Stimulated activated naive CD4-positive, alpha-beta T cell (primary cell): Measurements from ENCODE around the gene ADGRG1.

Experiments used
- DNase-seq, 6 experiments: peaks; one replicate each; lab custom pipeline; 2025; lab: John Stamatoyannopoulos, UW

ADGRG1 gene

GRCh38 chr16:57635266-57636097 is 7.1 kb downstream of the ADGRG1 start:
- no peak for DNase-seq

DNA sequence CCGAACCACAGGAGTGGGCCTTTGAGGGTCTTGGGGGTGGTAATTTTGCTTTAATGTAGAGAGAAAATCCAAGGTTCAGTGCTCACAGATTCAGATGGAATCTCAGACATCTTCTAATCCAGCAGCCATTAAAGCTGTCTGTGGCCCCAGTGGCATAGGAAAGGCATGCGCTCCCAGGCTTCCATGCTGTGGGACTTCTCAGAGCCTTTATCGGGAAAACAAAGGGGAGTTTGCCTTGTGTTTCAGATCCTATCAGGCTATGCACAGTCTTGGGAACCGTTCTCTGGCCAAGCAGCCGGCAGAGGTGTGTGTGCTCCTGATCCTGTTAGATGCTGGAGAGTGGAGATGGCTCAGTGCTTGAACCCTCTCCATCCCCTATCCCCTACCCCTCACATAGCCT is 7.8 kb downstream of the ADGRG1 start:
- DNase-seq, result no peak

DNA sequence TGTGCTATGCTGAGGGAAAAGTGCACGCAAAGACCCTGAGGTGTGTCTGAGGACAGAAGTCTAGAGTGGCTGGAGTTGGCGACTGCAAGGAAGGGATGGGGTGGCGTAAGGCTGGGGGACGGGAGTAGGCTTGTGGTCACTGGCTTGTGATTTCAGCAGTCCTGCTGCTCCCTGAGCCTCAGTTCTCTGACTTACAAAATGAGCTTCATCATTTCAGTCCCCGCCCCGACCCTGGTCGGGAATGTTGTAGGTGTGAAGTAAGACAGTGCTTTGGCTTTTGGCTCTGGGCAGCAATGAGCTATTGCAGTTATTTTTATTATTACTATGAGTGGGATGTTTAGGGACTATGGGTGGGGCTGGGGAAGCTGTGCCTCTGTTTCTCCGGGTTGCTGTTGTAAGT is 8.6 kb downstream of the ADGRG1 start:
- DNase-seq, result no peak

GRCh38 chr16:57637424-57637823 is 9.0 kb downstream of the ADGRG1 start:
- no peak for DNase-seq

DNA sequence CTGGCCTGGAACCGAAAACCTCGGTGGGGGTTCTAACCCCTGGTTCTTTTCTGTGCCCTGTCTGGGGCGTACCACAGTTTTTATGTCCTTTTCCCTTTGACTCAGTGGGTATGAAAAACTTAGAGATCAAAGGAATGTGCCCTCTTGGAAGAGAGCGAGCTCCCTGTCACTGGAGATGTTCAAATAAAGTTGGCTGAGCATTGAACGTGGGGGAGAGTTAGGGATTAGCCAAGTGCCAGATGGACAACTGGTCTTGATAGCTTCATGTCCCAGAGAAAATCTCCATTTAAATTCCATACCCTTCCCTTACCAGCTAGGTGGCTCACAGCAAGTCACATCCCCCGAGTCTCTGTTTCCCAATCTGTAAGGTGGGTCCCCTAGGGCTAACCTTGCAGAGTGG is 9.5 kb downstream of the ADGRG1 start:
- no peak for DNase-seq

DNA sequence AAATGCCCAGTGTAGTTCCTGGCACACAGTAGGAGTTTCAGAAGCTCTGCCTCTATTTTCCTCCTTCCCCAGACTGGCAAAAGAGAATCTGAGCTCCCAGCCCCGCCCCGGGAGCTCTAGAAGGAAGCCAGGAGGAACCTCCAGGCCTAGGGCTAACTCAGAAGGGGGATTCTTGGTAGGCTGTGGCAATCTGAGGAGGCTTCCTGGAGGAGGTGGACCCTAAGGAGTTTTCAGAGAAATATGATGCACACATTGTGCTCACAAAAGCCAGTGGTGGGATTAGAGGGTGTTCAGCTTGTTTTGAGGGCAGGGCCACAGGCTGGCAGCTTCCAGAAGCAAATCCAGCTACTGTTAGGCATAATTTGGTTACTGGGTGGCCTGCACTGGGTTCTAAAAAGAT is 10.0 kb downstream of the ADGRG1 start:
- no peak for DNase-seq

DNA sequence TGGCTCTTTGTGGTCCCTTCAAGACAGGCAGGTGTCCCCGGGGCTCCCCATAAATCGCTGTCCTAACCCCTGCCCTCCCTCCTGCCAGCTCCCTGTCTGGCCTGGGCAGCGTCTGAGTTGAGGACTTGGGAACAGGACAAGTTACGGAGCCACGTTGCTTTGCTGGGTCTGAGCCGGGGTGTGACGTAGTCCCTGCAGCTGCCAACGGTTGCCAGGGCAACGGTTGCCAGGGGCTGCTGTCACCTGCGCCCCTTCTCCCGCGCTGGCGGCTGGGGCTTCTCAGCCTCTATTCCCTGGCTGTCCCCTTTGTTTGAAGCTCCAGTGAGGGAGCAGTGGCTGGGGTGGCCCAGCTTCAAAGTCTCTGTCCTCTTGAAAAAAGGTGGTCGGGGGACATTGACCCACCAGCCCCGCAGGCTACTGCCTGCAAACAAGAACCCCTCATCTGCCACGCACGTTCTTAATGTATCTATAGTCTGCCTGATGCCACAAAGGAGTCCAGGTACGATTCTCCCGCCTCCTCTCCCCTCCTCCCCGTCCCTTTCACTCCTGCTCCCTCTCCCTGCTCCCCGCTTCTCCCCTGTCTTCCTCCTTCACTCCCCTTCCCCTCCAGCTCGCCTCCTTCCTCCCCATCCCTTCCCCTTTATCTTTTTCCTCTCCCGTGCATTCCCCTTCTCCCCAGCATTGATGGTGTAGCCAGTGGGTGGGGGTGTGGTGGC is 10.9 kb downstream of the ADGRG1 start:
- DNase-seq, result peak in 5 of 6 experiments; percentile 5 to 27 (median 9)

DNA sequence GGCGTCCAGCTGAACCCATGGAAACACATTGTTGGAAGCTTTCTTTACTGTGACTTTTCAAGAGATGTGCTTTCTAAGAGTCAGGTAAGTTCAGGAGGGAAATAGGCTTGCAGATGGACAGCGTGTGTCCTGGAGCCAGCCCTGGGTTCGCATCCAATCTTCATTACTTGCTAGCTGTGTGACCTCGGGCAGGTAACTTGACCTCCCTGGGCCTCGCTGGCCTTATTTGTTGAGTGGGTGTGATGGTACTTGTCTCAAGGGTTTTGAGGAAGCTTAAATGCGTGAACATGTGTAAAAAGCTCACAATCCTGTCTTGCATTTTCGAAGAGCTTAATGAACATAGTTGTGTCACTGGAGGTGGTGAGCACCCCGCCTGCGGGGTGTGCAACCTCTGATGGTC is 11.8 kb downstream of the ADGRG1 start:
- DNase-seq, result no peak

DNA sequence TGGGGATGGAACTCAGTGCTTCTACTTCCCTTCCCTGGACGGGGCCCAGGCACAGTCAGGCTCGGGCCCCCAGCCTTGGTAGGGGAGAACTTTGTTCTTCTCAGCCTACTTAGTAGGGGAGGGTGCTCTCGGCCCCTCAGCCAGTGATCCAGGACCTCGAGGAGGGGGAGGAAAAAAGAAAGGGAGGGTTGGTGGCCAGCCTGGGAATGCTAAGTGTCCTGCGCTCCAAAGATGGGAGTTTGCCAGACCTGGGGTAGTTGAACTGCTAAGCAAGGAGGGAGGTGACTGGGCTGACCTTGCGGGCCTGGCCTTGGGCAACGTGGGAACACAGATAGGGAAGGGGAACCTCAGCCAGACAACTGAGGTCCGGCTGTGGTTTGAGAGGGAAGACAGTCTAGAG is 12.2 kb downstream of the ADGRG1 start:
- DNase-seq, result no peak

- no peak for DNase-seq
These were observed 14.0 kb downstream of the ADGRG1 start for GRCh38 chr16:57642160-57643135.

- no peak for DNase-seq
These were observed 14.9 kb downstream of the ADGRG1 start for GRCh38 chr16:57643147-57643874.

DNA sequence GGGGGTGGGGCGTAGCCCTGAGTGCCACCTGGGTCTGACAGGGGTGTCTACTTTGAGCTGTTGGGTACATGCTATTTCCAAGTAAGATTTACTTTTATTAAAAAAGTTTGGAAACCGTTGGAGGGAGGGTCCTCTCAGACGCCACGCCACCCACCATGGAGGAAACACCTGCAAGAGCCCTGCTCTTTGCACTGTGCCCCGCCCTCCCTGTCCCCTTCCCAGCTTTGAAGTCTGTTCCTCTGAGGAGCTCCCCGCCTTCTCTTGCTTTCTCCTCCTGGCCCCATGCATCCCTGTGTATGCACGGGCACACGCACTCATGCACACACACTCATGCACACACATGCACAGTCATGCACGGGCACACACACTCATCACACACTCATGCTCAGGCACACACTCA is 15.5 kb downstream of the ADGRG1 start:
- DNase-seq, result no peak

- DNase-seq, result no peak
These were observed 16.1 kb downstream of the ADGRG1 start for GRCh38 chr16:57644383-57645014.

DNA sequence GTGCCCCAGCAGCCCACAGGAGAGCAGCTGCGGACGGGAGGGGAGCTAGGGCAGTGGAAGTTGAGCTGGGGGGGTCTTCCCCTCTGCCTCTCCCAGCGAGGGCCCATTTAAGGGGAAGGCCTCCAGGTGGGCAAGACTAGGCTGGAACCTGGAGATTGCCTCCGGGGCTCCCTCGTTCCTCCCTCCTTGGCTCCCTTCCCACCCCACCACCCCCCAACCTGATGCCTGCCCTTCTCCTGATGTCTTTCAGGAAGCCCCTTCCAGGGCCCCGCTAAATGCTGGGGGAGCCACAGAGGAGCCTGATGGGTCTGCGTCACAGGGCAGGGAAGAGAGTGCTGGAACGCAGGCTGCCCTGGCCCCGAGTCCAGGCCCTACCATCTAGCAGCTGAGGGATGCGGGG is 16.7 kb downstream of the ADGRG1 start:
- DNase-seq, result no peak

- DNase-seq, result no peak
These were observed 17.4 kb downstream of the ADGRG1 start for GRCh38 chr16:57645691-57646387.

- DNase-seq, result no peak
These were observed 18.1 kb downstream of the ADGRG1 start for GRCh38 chr16:57646388-57647039.

DNA sequence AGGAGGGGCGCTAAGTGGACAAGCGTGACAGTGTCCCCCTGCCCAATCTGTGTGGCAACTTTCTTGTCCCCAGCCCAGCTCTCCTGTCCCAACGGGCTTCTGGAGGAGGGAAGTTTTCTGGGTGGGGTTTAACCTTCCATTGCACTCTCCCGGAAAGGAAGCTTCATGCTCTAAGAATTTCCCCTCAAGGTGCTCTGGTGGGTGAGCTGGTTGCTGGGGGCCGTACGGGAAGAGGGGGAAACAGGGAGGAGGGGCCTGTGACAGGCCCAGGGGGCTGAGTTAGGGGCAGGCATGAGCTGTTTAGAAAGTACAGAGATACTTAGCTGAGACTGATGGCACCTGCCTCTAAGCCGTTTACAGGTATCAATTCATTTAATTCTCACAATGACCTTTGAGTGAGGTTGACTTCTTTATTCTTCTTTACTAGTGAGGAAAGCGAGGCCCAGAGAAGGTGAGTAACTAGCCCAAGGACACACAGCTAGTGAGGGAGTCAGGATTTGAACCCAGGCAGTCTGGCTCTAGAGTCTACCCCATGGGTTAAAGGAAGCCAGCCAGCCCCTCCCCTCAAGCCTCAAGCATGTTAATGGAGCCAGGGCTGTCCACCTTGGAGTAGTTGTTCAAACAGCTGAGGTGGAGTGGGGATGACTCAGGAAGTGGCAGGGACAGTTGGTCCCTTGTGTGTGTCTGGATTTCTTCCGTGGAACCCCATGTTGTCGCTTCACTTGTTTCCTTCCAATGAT is 18.9 kb downstream of the ADGRG1 start:
- no peak for DNase-seq

GRCh38 chr16:57648125-57648524 is 19.7 kb downstream of the ADGRG1 start:
- DNase-seq, result no peak
